Endodermal cell (in vitro differentiated cells): ENCODE data around the gene WAPL. TPM values are rescaled to one million over a fixed set of nuclear protein-coding genes. Genes with fewer than 3 reads are reported as not detected.

Source experiments
- DNase-seq: peaks from one replicate; pipeline ENCODE4 v3.0.0-alpha.2; 2017
- H3K27ac ChIP-seq: 2 replicates; pipeline ENCODE4 v1.5.1; 2013; ENCODE audit warnings: mild to moderate bottlenecking, low read depth, low read length, moderate library complexity
- H3K27me3 ChIP-seq: 2 replicates; pipeline ENCODE4 v1.6.1; 2013; ENCODE audit warnings: mild to moderate bottlenecking, low read length, moderate library complexity; ENCODE audit not compliant: insufficient read depth, control insufficient read depth, poor library complexity, severe bottlenecking
- H3K36me3 ChIP-seq: 2 replicates; pipeline ENCODE4 v1.7.0; 2013; ENCODE audit warnings: mild to moderate bottlenecking, low read length, moderate library complexity; ENCODE audit not compliant: control insufficient read depth, insufficient read depth
- H3K4me1 ChIP-seq: one replicate; pipeline ENCODE4 v1.7.0; 2013; ENCODE audit warnings: low read length; ENCODE audit not compliant: control insufficient read depth, insufficient read depth
- H3K4me3 ChIP-seq: 2 replicates; pipeline ENCODE4 v1.5.1; 2013; ENCODE audit warnings: mild to moderate bottlenecking, low read length, moderate library complexity
- H3K9ac ChIP-seq: 2 replicates; pipeline ENCODE4 v1.6.1; 2013; ENCODE audit warnings: mild to moderate bottlenecking, low read length, moderate library complexity; ENCODE audit not compliant: poor library complexity, severe bottlenecking; ENCODE audit errors: extremely low read depth
- H3K9me3 ChIP-seq: 2 replicates; pipeline ENCODE4 v1.6.1; 2013; ENCODE audit warnings: mild to moderate bottlenecking, low read length, moderate library complexity; ENCODE audit not compliant: control insufficient read depth
- H3K27ac Mint-ChIP-seq: 2 replicates; pipeline ENCODE4 v1.8.0; 2020; ENCODE audit warnings: mixed read lengths
- H3K27me3 Mint-ChIP-seq: 2 replicates; pipeline ENCODE4 v1.8.0; 2021; ENCODE audit warnings: mild to moderate bottlenecking, mixed read lengths; ENCODE audit not compliant: insufficient read depth
- H3K36me3 Mint-ChIP-seq: 2 replicates; pipeline ENCODE4 v1.8.0; 2020; ENCODE audit warnings: low read depth, mixed read lengths
- H3K4me1 Mint-ChIP-seq: 2 replicates; pipeline ENCODE4 v1.8.0; 2020; ENCODE audit warnings: mixed read lengths
- H3K4me3 Mint-ChIP-seq: 2 replicates; pipeline ENCODE4 v1.8.0; 2020; ENCODE audit warnings: mild to moderate bottlenecking, moderate library complexity, mixed read lengths
- H3K9me3 Mint-ChIP-seq: 2 replicates; pipeline ENCODE4 v1.8.0; 2020; ENCODE audit warnings: mild to moderate bottlenecking, mixed read lengths
- WGBS, 2 experiments: methylation state at CpG; one replicate each; pipeline versions ENCODE4 v1.1.5 to v1.1.7; 2013; ENCODE audit warnings: missing lambda C conversion rate in 2 of 2, mixed read lengths in 1 of 2; ENCODE audit not compliant: insufficient coverage in 1 of 2, insufficient read length in 1 of 2; 5-methylcytosine and 5-hydroxymethylcytosine counted together
- total RNA-seq, 2 donors: library from RNA; stranded (reverse); fragmentation: NEBNext Ultra II Directional in 1 of 2; extraction: Animal tissue kit (Norgen Biotek cat#: 25700) in 1 of 2; gene quantifications; 2 replicates in 1 of 2; 3 replicates in 1 of 2; pipeline ENCODE4 v1.2.1, GENCODE V29; 2021
- TF ChIP-seq, protein P1 (sequence below): fragments of 200-600 bp; sonication (generic); conservative IDR thresholded peaks from 2 replicates; pipeline ENCODE4 v1.5.0; 2021; ENCODE audit warnings: antibody characterized with exemption, mild to moderate bottlenecking

WAPL gene
- total RNA-seq, 2 donors from 2014 or later: 48.0 to 54.1 TPM

DNA sequence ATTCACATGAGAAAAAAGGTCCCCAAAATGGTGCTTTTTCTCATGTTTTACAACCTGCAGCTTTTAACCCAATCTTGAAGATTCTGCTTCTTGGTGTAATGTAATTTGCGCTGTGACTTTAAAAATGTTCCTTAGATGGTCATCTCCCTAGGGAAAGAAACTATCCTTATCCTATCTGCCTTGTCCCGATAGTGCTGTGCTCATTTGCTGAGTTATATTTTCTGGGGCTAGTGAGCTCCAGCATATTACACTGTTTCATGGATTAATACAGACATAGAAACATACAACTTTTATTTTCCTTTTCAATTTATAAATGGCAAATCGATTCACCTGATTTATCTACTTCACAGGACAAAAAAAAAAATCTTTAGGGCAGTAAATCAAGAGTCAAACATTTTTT, 2.8 kb downstream of the WAPL start:
- H3K27me3 ChIP-seq: no peaks in the 10 kb centered on the region
- H3K4me3 Mint-ChIP-seq: no peak overlapping the region
- H3K9me3 ChIP-seq: no peaks in the 10 kb centered on the region
- peaks cover 31% of the 10 kb centered on the region for H3K4me1 Mint-ChIP-seq
- H3K27me3 Mint-ChIP-seq: no peaks in the 10 kb centered on the region
- H3K9ac ChIP-seq: no peak overlapping the region
- H3K36me3 Mint-ChIP-seq: peaks cover 43% of the 10 kb centered on the region
- H3K27ac ChIP-seq: no peak overlapping the region
- H3K27ac Mint-ChIP-seq: no peak overlapping the region
- H3K4me3 ChIP-seq: no peak overlapping the region
- no peaks in the 10 kb centered on the region for H3K4me1 ChIP-seq
- H3K36me3 ChIP-seq: peaks cover 43% of the 10 kb centered on the region
- no peak for DNase-seq
- no peaks in the 10 kb centered on the region for H3K9me3 Mint-ChIP-seq
- 94 to 97% methylated on average over 2 to 3 of the region's 3 CpGs for WGBS, 2 experiments
- TF ChIP-seq, protein P1, sequence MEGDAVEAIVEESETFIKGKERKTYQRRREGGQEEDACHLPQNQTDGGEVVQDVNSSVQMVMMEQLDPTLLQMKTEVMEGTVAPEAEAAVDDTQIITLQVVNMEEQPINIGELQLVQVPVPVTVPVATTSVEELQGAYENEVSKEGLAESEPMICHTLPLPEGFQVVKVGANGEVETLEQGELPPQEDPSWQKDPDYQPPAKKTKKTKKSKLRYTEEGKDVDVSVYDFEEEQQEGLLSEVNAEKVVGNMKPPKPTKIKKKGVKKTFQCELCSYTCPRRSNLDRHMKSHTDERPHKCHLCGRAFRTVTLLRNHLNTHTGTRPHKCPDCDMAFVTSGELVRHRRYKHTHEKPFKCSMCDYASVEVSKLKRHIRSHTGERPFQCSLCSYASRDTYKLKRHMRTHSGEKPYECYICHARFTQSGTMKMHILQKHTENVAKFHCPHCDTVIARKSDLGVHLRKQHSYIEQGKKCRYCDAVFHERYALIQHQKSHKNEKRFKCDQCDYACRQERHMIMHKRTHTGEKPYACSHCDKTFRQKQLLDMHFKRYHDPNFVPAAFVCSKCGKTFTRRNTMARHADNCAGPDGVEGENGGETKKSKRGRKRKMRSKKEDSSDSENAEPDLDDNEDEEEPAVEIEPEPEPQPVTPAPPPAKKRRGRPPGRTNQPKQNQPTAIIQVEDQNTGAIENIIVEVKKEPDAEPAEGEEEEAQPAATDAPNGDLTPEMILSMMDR: no peak

DNA sequence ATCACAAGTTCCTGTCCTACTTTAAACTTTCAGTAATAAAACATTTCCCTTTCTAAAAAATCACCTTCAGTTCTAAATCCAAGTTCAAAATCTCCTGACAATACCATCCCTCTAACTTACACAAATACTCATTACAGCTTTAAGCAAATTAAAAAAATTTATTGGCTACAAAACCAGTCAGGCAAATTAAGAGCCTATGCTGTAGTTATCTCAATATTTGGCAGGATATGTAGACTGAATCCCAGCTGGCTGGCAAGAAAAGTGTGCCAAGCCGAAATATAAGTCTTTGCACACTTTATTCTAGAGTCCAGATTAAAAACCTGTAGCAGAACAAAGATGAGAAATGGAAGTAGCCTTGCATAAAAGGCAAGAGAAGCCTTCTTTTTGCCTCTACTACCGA, 9.5 kb downstream of the WAPL start:
- no peak for DNase-seq
- Mint-ChIP-seq H3K4me1 (peaks cover 15% of the 10 kb centered on the region), H3K4me3 (no peak overlapping the region), H3K27me3 (no peaks in the 10 kb centered on the region), H3K9me3 (no peaks in the 10 kb centered on the region), H3K27ac (no peak overlapping the region), H3K36me3 (peaks cover 57% of the 10 kb centered on the region)
- Histone ChIP-seq H3K9me3 (no peaks in the 10 kb centered on the region), H3K4me3 (no peak overlapping the region), H3K9ac (no peak overlapping the region), H3K36me3 (peaks cover 88% of the 10 kb centered on the region), H3K4me1 (no peaks in the 10 kb centered on the region), H3K27me3 (no peaks in the 10 kb centered on the region), H3K27ac (no peak overlapping the region)
- WGBS, 2 experiments: 96 to 100% methylated on average over 2 of the region's 2 CpGs
- TF ChIP-seq, protein P1: no peak

DNA sequence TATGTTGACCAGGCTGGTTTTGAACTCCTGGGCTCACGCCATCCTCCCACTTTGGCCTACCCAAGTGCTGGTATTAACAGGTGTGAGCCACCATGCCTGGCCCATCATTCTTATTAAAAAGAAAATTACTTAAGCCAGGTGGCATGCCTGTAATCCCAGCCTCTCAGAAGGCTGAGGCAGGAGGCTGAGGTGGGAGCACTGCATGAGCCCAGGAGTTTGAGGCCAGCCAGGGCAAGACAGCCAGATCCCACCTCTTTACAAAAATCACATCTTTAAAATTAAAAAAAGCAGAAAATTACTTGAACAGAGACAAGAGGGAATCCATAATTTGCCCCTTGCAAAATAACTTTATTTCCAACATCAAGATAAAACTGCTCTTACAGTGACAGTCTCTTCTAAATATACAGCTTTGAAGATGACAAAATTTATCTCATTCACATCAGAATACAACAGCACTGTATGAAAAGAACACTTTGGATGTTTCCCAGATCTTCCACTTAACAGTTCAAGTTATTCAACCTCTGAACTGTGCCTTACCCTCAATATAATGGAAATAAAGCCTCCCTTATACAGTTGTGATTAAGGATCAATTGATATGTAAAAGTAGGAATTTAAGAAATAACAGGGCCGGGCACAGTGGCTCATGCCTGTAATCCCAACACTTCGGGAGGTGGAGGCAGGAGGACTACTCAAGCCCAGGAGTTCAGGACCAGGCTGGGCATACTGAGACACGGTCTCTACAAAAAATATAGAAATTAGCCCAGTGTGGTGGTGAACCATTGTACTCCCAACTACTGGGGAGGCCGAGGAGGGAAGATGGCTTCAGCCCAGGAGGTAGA, 10.3 kb downstream of the WAPL start:
- 94 to 97% methylated on average over 3 to 5 of the region's 5 CpGs for WGBS, 2 experiments
- Histone ChIP-seq H3K4me3 (no peak overlapping the region), H3K27me3 (no peaks in the 10 kb centered on the region), H3K36me3 (peaks cover 85% of the 10 kb centered on the region), H3K4me1 (no peaks in the 10 kb centered on the region), H3K9me3 (no peaks in the 10 kb centered on the region), H3K27ac (no peak overlapping the region), H3K9ac (no peak overlapping the region)
- DNase-seq: no peak
- Mint-ChIP-seq H3K36me3 (peaks cover 51% of the 10 kb centered on the region), H3K9me3 (no peaks in the 10 kb centered on the region), H3K4me3 (no peak overlapping the region), H3K4me1 (peaks cover 12% of the 10 kb centered on the region), H3K27me3 (no peaks in the 10 kb centered on the region), H3K27ac (no peak overlapping the region)
- TF ChIP-seq, protein P1: no peak
